H1 (cell line): Measurements from ENCODE around the gene ELFN1.

ENCODE experiments used
- ATF2 ChIP-seq: IDR thresholded peaks from 2 replicates; pipeline ENCODE4 v1.6.1; 2012; ENCODE audit warnings: low read length, inconsistent platforms
- ATF3 ChIP-seq: IDR thresholded peaks from 2 replicates; pipeline ENCODE4 v1.6.1; 2011; ENCODE audit warnings: low read depth, mild to moderate bottlenecking, low read length; ENCODE audit not compliant: insufficient read depth
- CEBPB ChIP-seq: IDR thresholded peaks from 2 replicates; pipeline ENCODE4 v1.6.1; 2012; ENCODE audit warnings: low read depth, low read length
- CTCF ChIP-seq, 3 experiments: IDR thresholded peaks; 1 replicate in 2 of 3; 2 replicates in 1 of 3; pipeline versions ENCODE4 v1.5.1 to v1.6.1; 2011; ENCODE audit warnings: low read length in 3 of 3, mild to moderate bottlenecking in 3 of 3, inconsistent platforms in 2 of 3, low read depth in 1 of 3, moderate library complexity in 1 of 3; ENCODE audit not compliant: insufficient read depth in 1 of 3; ENCODE audit errors: control extremely low read depth in 1 of 3
- EP300 ChIP-seq, 2 experiments: IDR thresholded peaks; 1 replicate in 1 of 2; 2 replicates in 1 of 2; pipeline ENCODE4 v1.6.1; 2011 to 2012; ENCODE audit warnings: low read depth in 2 of 2, low read length in 2 of 2, mild to moderate bottlenecking in 2 of 2, borderline replicate concordance in 1 of 2, inconsistent platforms in 1 of 2, moderate library complexity in 1 of 2
- PHF8 ChIP-seq: fragments of 200-600 bp; sonication (generic); conservative IDR thresholded peaks from 2 replicates; pipeline ENCODE4 v1.7.1; 2012; ENCODE audit warnings: low read depth, mild to moderate bottlenecking, inconsistent platforms, low read length, moderate library complexity
- POLR2A ChIP-seq, 2 experiments: IDR thresholded peaks; 1 replicate in 1 of 2; 2 replicates in 1 of 2; pipeline ENCODE4 v1.6.1; 2011; ENCODE audit warnings: low read depth in 2 of 2, low read length in 2 of 2, mild to moderate bottlenecking in 2 of 2; ENCODE audit errors: control extremely low read depth in 1 of 2
- RAD21 ChIP-seq, 2 experiments: IDR thresholded peaks in 1 of 2; conservative IDR thresholded peaks in 1 of 2; 2 replicates each; pipeline ENCODE4 v1.6.1; 2011; ENCODE audit warnings: low read depth in 2 of 2, low read length in 2 of 2, improper control_type of control experiment in 1 of 2, inconsistent platforms in 1 of 2, mild to moderate bottlenecking in 1 of 2, moderate library complexity in 1 of 2
- ZNF274 ChIP-seq: IDR thresholded peaks from 2 replicates; pipeline ENCODE4 v1.7.0; 2012; ENCODE audit warnings: low read length, borderline replicate concordance; ENCODE audit errors: extremely low read depth

- no peak for TF ChIP-seq POLR2A (IDR thresholded peaks at IDR 0.05; ENCODE audit: control extremely low read depth in 1 of 2, low read depth in 2 of 2, low read length in 2 of 2)
- no peak for TF ChIP-seq ATF3
- no peak for TF ChIP-seq CTCF (IDR thresholded peaks at IDR 0.05; ENCODE audit: control extremely low read depth in 1 of 3, insufficient read depth in 1 of 3, low read depth in 1 of 3, low read length in 3 of 3)
- TF ChIP-seq ZNF274, result no peak
- TF ChIP-seq EP300 (IDR thresholded peaks at IDR 0.05; ENCODE audit: borderline replicate concordance in 1 of 2, low read depth in 2 of 2, low read length in 2 of 2), result no peak
- no peak for TF ChIP-seq PHF8
- no peak for TF ChIP-seq CEBPB
- TF ChIP-seq ATF2, result no peak
- no peak for TF ChIP-seq RAD21 (IDR thresholded peaks at IDR 0.05 in 1 of 2, conservative IDR thresholded peaks at IDR 0.05 in 1 of 2; ENCODE audit: low read depth in 2 of 2, low read length in 2 of 2)
These were observed 78.7 kb downstream of the ELFN1 start for GRCh38 chr7:1748839-1749173.
